Measurements from ENCODE around the gene ERMARD. TPM values are rescaled to one million over a fixed set of nuclear protein-coding genes. Genes with fewer than 3 reads are reported as not detected.
A peak's percentile ranks its signal among the peaks of the same experiment; 100 is the strongest.

The ERMARD gene
- 10 to 100 TPM; 25.5 to 28.3 TPM for total RNA-seq

- H3K4me1 Mint-ChIP-seq = peaks cover 14% of the 10 kb centered on the region
- no peaks in the 10 kb centered on the region for H3K27me3 Mint-ChIP-seq
- H3K27ac Mint-ChIP-seq = peak within 1 kb of the TSS; percentile 100
- peaks cover 34% of the 10 kb centered on the region for H3K36me3 Mint-ChIP-seq (ENCODE audit: low read depth)
- H3K9me3 Mint-ChIP-seq = no peaks in the 10 kb centered on the region
- H3K4me3 Mint-ChIP-seq = peak within 1 kb of the TSS; percentile 97
- ATAC-seq (replicated peaks) = peak; percentile 98
These were observed at the start of gene ERMARD, which contains the start of gene DYNLT2 for GRCh38 chr6:169751242-169752073. Gene ERMARD, plus strand, starts transcription at chr6:169751622. Its CDS starts 36 bp downstream, at chr6:169751658. Gene DYNLT2, minus strand, starts transcription at chr6:169751572. Its CDS starts 114 bp downstream, at chr6:169751458.

- Mint-ChIP-seq H3K4me1 (peaks cover 15% of the 10 kb centered on the region), H3K36me3 (ENCODE audit: low read depth) (peaks cover 48% of the 10 kb centered on the region), H3K4me3 (peak within 1 kb of the TSS; percentile 88)
These were observed 49.2 kb upstream of the ERMARD start, which contains the start of the genes C6orf120 and WDR27 for GRCh38 chr6:169701954-169702839. Gene C6orf120, plus strand, starts transcription at chr6:169702126. Its CDS starts 334 bp downstream, at chr6:169702460. Gene WDR27, minus strand, starts transcription at chr6:169702029. Its CDS starts 13,024 bp downstream, at chr6:169689005.

GRCh38 chr6:169702840-169703246, 48.6 kb upstream of the ERMARD start:
- peak; percentile 3 for ATAC-seq (replicated peaks)
- no peaks in the 10 kb centered on the region for H3K9me3 Mint-ChIP-seq
- peak overlapping the region; percentile 88 for H3K4me3 Mint-ChIP-seq
- peaks cover 17% of the 10 kb centered on the region for H3K4me1 Mint-ChIP-seq
- H3K27ac Mint-ChIP-seq = peak overlapping the region; percentile 88
- peaks cover 55% of the 10 kb centered on the region for H3K36me3 Mint-ChIP-seq (ENCODE audit: low read depth)
- no peaks in the 10 kb centered on the region for H3K27me3 Mint-ChIP-seq

More at GRCh38 chr6:169701954-169702839, 49.2 kb upstream of the ERMARD start, which contains the start of the genes C6orf120 and WDR27:
- Mint-ChIP-seq H3K27me3 (no peaks in the 10 kb centered on the region), H3K27ac (peak within 1 kb of the TSS; percentile 88), H3K9me3 (no peaks in the 10 kb centered on the region)
- ATAC-seq (replicated peaks) = peak; percentile 92

GRCh38 chr6:169707772-169708171, 43.6 kb upstream of the ERMARD start:
- ATAC-seq (replicated peaks) = no peak
- H3K27me3 Mint-ChIP-seq = no peaks in the 10 kb centered on the region
- H3K9me3 Mint-ChIP-seq = no peaks in the 10 kb centered on the region
- peaks cover 91% of the 10 kb centered on the region for H3K36me3 Mint-ChIP-seq (ENCODE audit: low read depth)
- H3K4me1 Mint-ChIP-seq = peaks cover 20% of the 10 kb centered on the region
- H3K27ac Mint-ChIP-seq = peak overlapping the region; percentile 47
- no peak overlapping the region for H3K4me3 Mint-ChIP-seq

- Mint-ChIP-seq H3K4me3 (no peak overlapping the region), H3K4me1 (peaks cover 20% of the 10 kb centered on the region), H3K9me3 (no peaks in the 10 kb centered on the region), H3K27me3 (no peaks in the 10 kb centered on the region), H3K36me3 (ENCODE audit: low read depth) (peaks cover 89% of the 10 kb centered on the region), H3K27ac (peak overlapping the region; percentile 22)
- peak; percentile 58 for ATAC-seq (replicated peaks)
These were observed 42.1 kb upstream of the ERMARD start for GRCh38 chr6:169709293-169709692.

GRCh38 chr6:169710009-169710408, 41.4 kb upstream of the ERMARD start:
- H3K36me3 Mint-ChIP-seq (ENCODE audit: low read depth) = peaks cover 89% of the 10 kb centered on the region
- H3K4me3 Mint-ChIP-seq = no peak overlapping the region
- peaks cover 17% of the 10 kb centered on the region for H3K4me1 Mint-ChIP-seq
- H3K27ac Mint-ChIP-seq = peak overlapping the region; percentile 22
- H3K9me3 Mint-ChIP-seq = no peaks in the 10 kb centered on the region
- H3K27me3 Mint-ChIP-seq = no peaks in the 10 kb centered on the region
- ATAC-seq (replicated peaks) = no peak

- peak; percentile 38 for ATAC-seq (replicated peaks)
- Mint-ChIP-seq H3K36me3 (ENCODE audit: low read depth) (peaks cover 98% of the 10 kb centered on the region), H3K27ac (no peak overlapping the region), H3K4me1 (peaks cover 6% of the 10 kb centered on the region), H3K9me3 (no peaks in the 10 kb centered on the region), H3K4me3 (no peak overlapping the region), H3K27me3 (no peaks in the 10 kb centered on the region)
These were observed 37.2 kb upstream of the ERMARD start for GRCh38 chr6:169714178-169714577.

GRCh38 chr6:169714595-169714994, 36.8 kb upstream of the ERMARD start:
- H3K4me3 Mint-ChIP-seq = no peak overlapping the region
- H3K4me1 Mint-ChIP-seq = peaks cover 5% of the 10 kb centered on the region
- ATAC-seq (replicated peaks) = no peak
- H3K27me3 Mint-ChIP-seq = no peaks in the 10 kb centered on the region
- no peaks in the 10 kb centered on the region for H3K9me3 Mint-ChIP-seq
- H3K36me3 Mint-ChIP-seq (ENCODE audit: low read depth) = peaks cover 98% of the 10 kb centered on the region
- H3K27ac Mint-ChIP-seq = no peak overlapping the region

GRCh38 chr6:169719117-169719516, 32.3 kb upstream of the ERMARD start:
- Mint-ChIP-seq H3K27me3 (no peaks in the 10 kb centered on the region), H3K4me1 (peaks cover 10% of the 10 kb centered on the region), H3K27ac (peak overlapping the region; percentile 3), H3K9me3 (no peaks in the 10 kb centered on the region), H3K36me3 (ENCODE audit: low read depth) (peaks cover 75% of the 10 kb centered on the region), H3K4me3 (no peak overlapping the region)
- no peak for ATAC-seq (replicated peaks)

- Mint-ChIP-seq H3K27me3 (no peaks in the 10 kb centered on the region), H3K36me3 (ENCODE audit: low read depth) (peaks cover 63% of the 10 kb centered on the region), H3K4me3 (peak overlapping the region; percentile 39), H3K27ac (peak overlapping the region; percentile 79), H3K9me3 (no peaks in the 10 kb centered on the region), H3K4me1 (peaks cover 10% of the 10 kb centered on the region)
- no peak for ATAC-seq (replicated peaks)
These were observed 31.1 kb upstream of the ERMARD start for GRCh38 chr6:169720207-169720855.

GRCh38 chr6:169722362-169723199, 28.8 kb upstream of the ERMARD start:
- H3K4me3 Mint-ChIP-seq = peak overlapping the region; percentile 98
- H3K27ac Mint-ChIP-seq = peak overlapping the region; percentile 96
- H3K27me3 Mint-ChIP-seq = no peaks in the 10 kb centered on the region
- no peaks in the 10 kb centered on the region for H3K9me3 Mint-ChIP-seq
- H3K4me1 Mint-ChIP-seq = peaks cover 14% of the 10 kb centered on the region
- ATAC-seq (replicated peaks) = peak; percentile 50
- H3K36me3 Mint-ChIP-seq (ENCODE audit: low read depth) = peaks cover 41% of the 10 kb centered on the region

GRCh38 chr6:169723200-169723909, 28.1 kb upstream of the ERMARD start:
- Mint-ChIP-seq H3K4me1 (peaks cover 14% of the 10 kb centered on the region), H3K36me3 (ENCODE audit: low read depth) (peaks cover 33% of the 10 kb centered on the region), H3K9me3 (no peaks in the 10 kb centered on the region), H3K27me3 (no peaks in the 10 kb centered on the region), H3K4me3 (peak overlapping the region; percentile 98), H3K27ac (peak overlapping the region; percentile 96)
- peak; percentile 46 for ATAC-seq (replicated peaks)

Data from activated T-helper 17 cell treated with anti-CD3 and anti-CD28 coated beads, Interleukin-2, amount 50 U/mL, for 72 hours (primary cell).